ENCODE measurements around the gene DDAH1. TPM values are rescaled to one million over a fixed set of nuclear protein-coding genes. Genes with fewer than 3 reads are reported as not detected.
A peak's percentile ranks its signal among the peaks of the same experiment; 100 is the strongest.

The DDAH1 gene
- polyA plus RNA-seq, 1 donor = 115 TPM

GRCh38 chr1:85461216-85461918 lies 3.6 kb downstream of the DDAH1 start:
- no peak overlapping the region for H3K4me3 ChIP-seq (ENCODE audit: low read length)
- no peaks in the 10 kb centered on the region for H3K27me3 ChIP-seq (ENCODE audit: control insufficient read depth, insufficient read depth, low read length)
- H3K36me3 ChIP-seq (ENCODE audit: control insufficient read depth, insufficient read depth, low read length) = no peaks in the 10 kb centered on the region
- H3K4me1 ChIP-seq (ENCODE audit: control insufficient read depth, insufficient read depth, low read length) = peaks cover 47% of the 10 kb centered on the region
- peak in 1 of 2 donors; percentile 47 for DNase-seq
- peak overlapping the region; percentile 70 for H3K27ac ChIP-seq (ENCODE audit: low read length)
- WGBS (ENCODE audit: insufficient coverage, low lambda C conversion rate) = 27% methylated on average over 3 of the region's 5 CpGs
- no peaks in the 10 kb centered on the region for H3K9me3 ChIP-seq (ENCODE audit: control insufficient read depth, low read depth, low read length)

- no CpG with 5 or more reads among the region's 2 CpGs for WGBS (ENCODE audit: insufficient coverage, low lambda C conversion rate)
- Histone ChIP-seq H3K9me3 (ENCODE audit: control insufficient read depth, low read depth, low read length) (no peaks in the 10 kb centered on the region), H3K4me3 (ENCODE audit: low read length) (no peak overlapping the region), H3K4me1 (ENCODE audit: control insufficient read depth, insufficient read depth, low read length) (peaks cover 42% of the 10 kb centered on the region), H3K36me3 (ENCODE audit: control insufficient read depth, insufficient read depth, low read length) (no peaks in the 10 kb centered on the region), H3K27me3 (ENCODE audit: control insufficient read depth, insufficient read depth, low read length) (no peaks in the 10 kb centered on the region), H3K27ac (ENCODE audit: low read length) (peak overlapping the region; percentile 70)
- peak; percentile 84 to 93 for DNase-seq
Measured at GRCh38 chr1:85460555-85461088, 4.3 kb downstream of the DDAH1 start.

- peak overlapping the region; percentile 2 for H3K27ac ChIP-seq (ENCODE audit: low read length)
- no peaks in the 10 kb centered on the region for H3K9me3 ChIP-seq (ENCODE audit: control insufficient read depth, low read depth, low read length)
- H3K4me1 ChIP-seq (ENCODE audit: control insufficient read depth, insufficient read depth, low read length) = peaks cover 42% of the 10 kb centered on the region
- no peak overlapping the region for H3K4me3 ChIP-seq (ENCODE audit: low read length)
- H3K27me3 ChIP-seq (ENCODE audit: control insufficient read depth, insufficient read depth, low read length) = no peaks in the 10 kb centered on the region
- DNase-seq = no peak
- WGBS (ENCODE audit: insufficient coverage, low lambda C conversion rate) = 20% methylated on average over 2 of the region's 2 CpGs
- H3K36me3 ChIP-seq (ENCODE audit: control insufficient read depth, insufficient read depth, low read length) = no peaks in the 10 kb centered on the region
Measured at GRCh38 chr1:85459290-85459689, 5.7 kb downstream of the DDAH1 start.

DNA sequence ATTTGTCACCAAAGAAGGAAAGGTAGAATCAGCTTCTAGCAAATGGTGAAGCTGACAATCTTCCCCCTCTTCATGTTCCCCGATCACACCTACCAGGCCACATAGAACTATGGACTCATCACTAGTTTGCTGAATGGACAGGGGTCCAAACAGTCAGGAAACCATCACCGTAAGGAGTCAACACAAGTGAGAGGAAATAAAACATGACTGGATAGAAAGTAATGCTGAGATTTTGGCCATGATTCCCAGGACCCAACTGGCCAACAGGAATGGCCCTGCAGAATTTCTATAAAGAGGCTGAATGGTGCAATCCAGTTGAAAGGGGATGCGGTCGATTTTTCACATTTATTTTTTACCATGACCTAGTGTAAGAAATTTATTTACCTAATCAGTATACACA lies 10.7 kb downstream of the DDAH1 start:
- WGBS (ENCODE audit: insufficient coverage, low lambda C conversion rate) = 88% methylated on average over 3 of the region's 4 CpGs
- no peaks in the 10 kb centered on the region for H3K27me3 ChIP-seq (ENCODE audit: control insufficient read depth, insufficient read depth, low read length)
- no peaks in the 10 kb centered on the region for H3K36me3 ChIP-seq (ENCODE audit: control insufficient read depth, insufficient read depth, low read length)
- H3K9me3 ChIP-seq (ENCODE audit: control insufficient read depth, low read depth, low read length) = no peaks in the 10 kb centered on the region
- DNase-seq = no peak
- H3K27ac ChIP-seq (ENCODE audit: low read length) = no peak overlapping the region
- peaks cover 17% of the 10 kb centered on the region for H3K4me1 ChIP-seq (ENCODE audit: control insufficient read depth, insufficient read depth, low read length)
- no peak overlapping the region for H3K4me3 ChIP-seq (ENCODE audit: low read length)

DNA sequence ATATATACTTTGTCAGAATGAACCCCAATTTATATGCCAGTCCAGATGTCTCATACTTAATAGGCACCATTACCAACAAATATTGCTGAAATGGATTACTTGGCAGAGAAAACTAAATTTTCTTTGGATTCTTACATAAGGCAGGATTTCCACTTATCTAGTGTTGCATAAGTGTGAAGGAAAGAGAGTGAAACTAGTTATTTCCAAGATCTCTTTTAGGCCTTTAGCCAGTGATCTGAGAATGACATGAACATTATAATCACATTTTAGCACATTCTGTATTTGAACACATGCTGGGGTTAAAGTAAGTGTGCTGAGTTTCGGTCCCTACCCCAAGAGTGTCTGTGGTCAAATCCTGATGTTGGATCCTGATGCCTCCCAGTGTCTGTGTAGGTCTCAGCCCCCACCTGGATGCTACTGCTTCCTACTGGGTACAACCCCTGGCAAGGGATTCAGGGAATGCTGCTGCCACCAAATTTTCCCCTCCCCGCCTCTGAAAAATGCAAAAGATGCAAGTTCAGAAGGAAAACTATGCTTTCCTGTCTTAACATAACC lies 11.2 kb downstream of the DDAH1 start:
- Histone ChIP-seq H3K27me3 (ENCODE audit: control insufficient read depth, insufficient read depth, low read length) (no peaks in the 10 kb centered on the region), H3K4me3 (ENCODE audit: low read length) (no peak overlapping the region), H3K27ac (ENCODE audit: low read length) (no peak overlapping the region), H3K4me1 (ENCODE audit: control insufficient read depth, insufficient read depth, low read length) (peaks cover 15% of the 10 kb centered on the region), H3K36me3 (ENCODE audit: control insufficient read depth, insufficient read depth, low read length) (no peaks in the 10 kb centered on the region), H3K9me3 (ENCODE audit: control insufficient read depth, low read depth, low read length) (no peaks in the 10 kb centered on the region)
- no peak for DNase-seq
- WGBS (ENCODE audit: insufficient coverage, low lambda C conversion rate) = no CpG with 5 or more reads among the region's 2 CpGs

DNA sequence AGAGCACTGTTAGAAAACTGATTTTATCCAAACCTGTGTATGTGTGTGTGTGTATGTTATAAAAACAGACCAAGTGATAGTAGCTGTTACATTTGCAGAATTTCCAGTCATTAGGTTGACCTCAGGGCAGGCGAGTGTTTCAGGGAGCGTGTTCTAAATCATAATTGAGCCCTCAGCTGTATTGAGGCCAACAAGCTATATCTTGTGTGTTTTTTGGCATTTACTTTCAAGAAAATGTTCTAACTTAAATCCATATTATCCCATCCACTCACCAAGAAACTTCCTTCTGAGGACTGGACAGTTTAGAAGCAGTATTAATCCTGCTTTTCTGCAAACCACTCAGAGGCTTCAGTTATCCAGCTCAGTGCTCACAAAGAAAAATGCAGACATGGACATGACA lies 12.0 kb downstream of the DDAH1 start:
- no peaks in the 10 kb centered on the region for H3K9me3 ChIP-seq (ENCODE audit: control insufficient read depth, low read depth, low read length)
- H3K27ac ChIP-seq (ENCODE audit: low read length) = no peak overlapping the region
- no peaks in the 10 kb centered on the region for H3K27me3 ChIP-seq (ENCODE audit: control insufficient read depth, insufficient read depth, low read length)
- no peak for DNase-seq
- H3K36me3 ChIP-seq (ENCODE audit: control insufficient read depth, insufficient read depth, low read length) = no peaks in the 10 kb centered on the region
- H3K4me3 ChIP-seq (ENCODE audit: low read length) = no peak overlapping the region
- peaks cover 15% of the 10 kb centered on the region for H3K4me1 ChIP-seq (ENCODE audit: control insufficient read depth, insufficient read depth, low read length)
- no CpG with 5 or more reads among the region's 2 CpGs for WGBS (ENCODE audit: insufficient coverage, low lambda C conversion rate)

DNA sequence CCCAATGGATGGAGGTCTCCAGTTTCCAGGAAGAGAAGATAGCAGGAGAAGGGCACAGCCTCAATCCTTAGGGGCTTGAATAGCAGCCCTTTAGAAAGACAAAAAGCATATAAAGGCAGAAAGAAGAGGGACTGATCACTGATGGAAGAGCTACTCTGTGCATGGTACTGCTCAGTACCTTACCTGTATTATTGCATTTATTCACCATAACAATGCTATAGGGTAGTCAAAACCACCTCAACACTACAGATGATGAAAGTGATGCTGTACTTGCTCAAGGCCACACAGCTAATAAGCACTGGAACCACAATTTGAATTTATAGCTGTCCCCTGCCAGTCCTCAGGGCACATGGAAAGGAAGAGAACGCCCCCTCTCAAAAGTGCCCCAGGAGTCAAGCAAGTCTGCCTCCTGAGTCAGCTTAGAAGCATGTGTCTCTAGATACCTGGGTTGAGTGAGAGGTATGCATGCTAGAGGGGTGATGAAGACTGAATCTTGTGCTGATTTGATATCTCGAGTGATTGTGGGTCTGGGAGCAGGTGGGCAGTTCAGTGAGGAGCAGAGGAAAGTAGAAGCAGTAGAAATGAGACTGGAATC lies 13.6 kb downstream of the DDAH1 start:
- Histone ChIP-seq H3K27ac (ENCODE audit: low read length) (no peak overlapping the region), H3K4me3 (ENCODE audit: low read length) (no peak overlapping the region), H3K9me3 (ENCODE audit: control insufficient read depth, low read depth, low read length) (no peaks in the 10 kb centered on the region), H3K4me1 (ENCODE audit: control insufficient read depth, insufficient read depth, low read length) (peaks cover 8% of the 10 kb centered on the region), H3K36me3 (ENCODE audit: control insufficient read depth, insufficient read depth, low read length) (no peaks in the 10 kb centered on the region), H3K27me3 (ENCODE audit: control insufficient read depth, insufficient read depth, low read length) (no peaks in the 10 kb centered on the region)
- no peak for DNase-seq
- WGBS (ENCODE audit: insufficient coverage, low lambda C conversion rate) = no CpG with 5 or more reads among the region's 2 CpGs

DNA sequence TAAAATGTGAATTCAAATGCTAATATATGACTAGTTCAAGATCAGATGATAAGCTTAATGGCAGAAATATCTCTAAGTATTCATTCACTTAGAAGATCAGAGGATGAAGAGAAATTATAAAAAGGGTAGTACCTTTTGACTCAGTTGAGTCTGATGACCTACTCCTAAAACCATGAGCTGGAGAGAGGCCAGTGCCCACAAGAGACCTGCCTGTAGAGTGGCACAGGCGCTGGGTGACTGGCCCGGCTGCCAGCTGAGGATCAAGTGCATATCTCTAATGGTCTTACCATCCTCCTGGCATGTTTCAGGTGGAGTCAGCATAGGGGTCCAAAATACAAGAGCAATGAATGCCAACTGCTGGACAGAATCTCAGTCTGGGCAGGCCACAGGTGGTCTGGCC lies 14.1 kb downstream of the DDAH1 start:
- Histone ChIP-seq H3K27me3 (ENCODE audit: control insufficient read depth, insufficient read depth, low read length) (no peaks in the 10 kb centered on the region), H3K4me3 (ENCODE audit: low read length) (no peak overlapping the region), H3K27ac (ENCODE audit: low read length) (no peak overlapping the region), H3K36me3 (ENCODE audit: control insufficient read depth, insufficient read depth, low read length) (no peaks in the 10 kb centered on the region), H3K4me1 (ENCODE audit: control insufficient read depth, insufficient read depth, low read length) (peaks cover 8% of the 10 kb centered on the region), H3K9me3 (ENCODE audit: control insufficient read depth, low read depth, low read length) (no peaks in the 10 kb centered on the region)
- no peak for DNase-seq
- WGBS (ENCODE audit: insufficient coverage, low lambda C conversion rate) = no CpG with 5 or more reads among the region's 2 CpGs

DNA sequence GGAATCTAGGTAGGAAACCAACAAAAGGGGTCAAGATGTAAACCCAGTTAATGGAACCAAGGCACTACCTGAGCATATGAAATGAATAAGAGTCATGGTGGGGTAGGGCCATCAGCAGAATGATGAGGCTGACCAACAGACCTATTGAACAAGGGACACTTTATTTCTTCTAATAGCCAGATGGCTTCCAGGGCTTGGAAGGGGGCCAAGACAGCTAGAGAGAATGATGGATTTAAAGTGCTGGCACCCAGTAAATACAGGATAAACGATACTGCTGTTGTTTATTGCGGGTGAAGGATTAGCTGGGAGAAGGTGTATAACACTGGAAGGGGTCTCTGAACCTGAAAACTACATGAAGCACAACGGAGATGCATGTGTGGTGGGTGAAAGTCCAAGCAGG lies 15.6 kb downstream of the DDAH1 start:
- Histone ChIP-seq H3K36me3 (ENCODE audit: control insufficient read depth, insufficient read depth, low read length) (no peaks in the 10 kb centered on the region), H3K9me3 (ENCODE audit: control insufficient read depth, low read depth, low read length) (no peaks in the 10 kb centered on the region), H3K4me3 (ENCODE audit: low read length) (no peak overlapping the region), H3K27ac (ENCODE audit: low read length) (no peak overlapping the region), H3K27me3 (ENCODE audit: control insufficient read depth, insufficient read depth, low read length) (no peaks in the 10 kb centered on the region), H3K4me1 (ENCODE audit: control insufficient read depth, insufficient read depth, low read length) (peaks cover 8% of the 10 kb centered on the region)
- WGBS (ENCODE audit: insufficient coverage, low lambda C conversion rate) = no CpG with 5 or more reads among the region's 3 CpGs
- no peak for DNase-seq

GRCh38 chr1:85448358-85448757 lies 16.6 kb downstream of the DDAH1 start:
- Histone ChIP-seq H3K27me3 (ENCODE audit: control insufficient read depth, insufficient read depth, low read length) (no peaks in the 10 kb centered on the region), H3K36me3 (ENCODE audit: control insufficient read depth, insufficient read depth, low read length) (no peaks in the 10 kb centered on the region), H3K9me3 (ENCODE audit: control insufficient read depth, low read depth, low read length) (no peaks in the 10 kb centered on the region), H3K27ac (ENCODE audit: low read length) (no peak overlapping the region), H3K4me3 (ENCODE audit: low read length) (no peak overlapping the region), H3K4me1 (ENCODE audit: control insufficient read depth, insufficient read depth, low read length) (no peaks in the 10 kb centered on the region)
- WGBS (ENCODE audit: insufficient coverage, low lambda C conversion rate) = 86% methylated on average over 1 of the region's 2 CpGs
- DNase-seq = no peak

Data from large intestine (tissue), 3 donors.